H1 (cell line): Measurements from ENCODE around the gene KLHL40. TPM values are rescaled to one million over a fixed set of nuclear protein-coding genes. Genes with fewer than 3 reads are reported as not detected.

Source experiments
- BRCA1 ChIP-seq: IDR thresholded peaks from 2 replicates; pipeline ENCODE4 v1.6.1; 2012; ENCODE audit warnings: low read depth, low read length, improper control_type of control experiment
- FOSL1 ChIP-seq: IDR thresholded peaks from 2 replicates; pipeline ENCODE4 v1.6.1; 2011; ENCODE audit warnings: mild to moderate bottlenecking, low read depth, low read length, moderate library complexity; ENCODE audit not compliant: insufficient read depth
- KDM4A ChIP-seq: IDR thresholded peaks from one replicate; pipeline ENCODE4 v1.7.1; 2012; ENCODE audit warnings: low read depth, mild to moderate bottlenecking, moderate library complexity, low read length, inconsistent platforms; ENCODE audit not compliant: severe bottlenecking
- polyA plus RNA-seq, 7 experiments: library from polyadenylated mRNA; depleted of rRNA in 3 of 7; stranded (reverse) in 5 of 7; unstranded in 2 of 7; fragments of >200 nt in 5 of 7; fragments of 200-250 nt in 2 of 7; gene quantifications; 1 replicate in 5 of 7; 2 replicates in 1 of 7; 4 replicates in 1 of 7; pipeline versions ENCODE4 v1.2.1 to v1.2.3, GENCODE V29; 2011 to 2013; ENCODE audit warnings: missing spikeins in 2 of 7, mixed read lengths in 2 of 7
- total RNA-seq: library from RNA; stranded (reverse); fragmentation: NEBNext Ultra II Directional; extraction: Animal tissue kit (Norgen Biotek cat#: 25700); gene quantifications from 2 replicates; pipeline ENCODE4 v1.2.1, GENCODE V29; 2021
- TF ChIP-seq, protein P1 (sequence below): fragments of 300-600 bp; sonication (generic); IDR thresholded peaks from 2 replicates; pipeline ENCODE4 v1.7.1; 2012; ENCODE audit warnings: low read length, moderate library complexity, mild to moderate bottlenecking, inconsistent platforms; ENCODE audit not compliant: insufficient replicate concordance

KLHL40 gene
- total and polyA plus RNA-seq, 2 of the 8 experiments (the other 6 are each of a cell fraction or from before 2014, with no cell fraction given): 0.02 TPM; not detected in 1

GRCh38 chr3:42702982-42703694 lies 17.8 kb downstream of the KLHL40 start (continued):
- TF ChIP-seq, protein P1, sequence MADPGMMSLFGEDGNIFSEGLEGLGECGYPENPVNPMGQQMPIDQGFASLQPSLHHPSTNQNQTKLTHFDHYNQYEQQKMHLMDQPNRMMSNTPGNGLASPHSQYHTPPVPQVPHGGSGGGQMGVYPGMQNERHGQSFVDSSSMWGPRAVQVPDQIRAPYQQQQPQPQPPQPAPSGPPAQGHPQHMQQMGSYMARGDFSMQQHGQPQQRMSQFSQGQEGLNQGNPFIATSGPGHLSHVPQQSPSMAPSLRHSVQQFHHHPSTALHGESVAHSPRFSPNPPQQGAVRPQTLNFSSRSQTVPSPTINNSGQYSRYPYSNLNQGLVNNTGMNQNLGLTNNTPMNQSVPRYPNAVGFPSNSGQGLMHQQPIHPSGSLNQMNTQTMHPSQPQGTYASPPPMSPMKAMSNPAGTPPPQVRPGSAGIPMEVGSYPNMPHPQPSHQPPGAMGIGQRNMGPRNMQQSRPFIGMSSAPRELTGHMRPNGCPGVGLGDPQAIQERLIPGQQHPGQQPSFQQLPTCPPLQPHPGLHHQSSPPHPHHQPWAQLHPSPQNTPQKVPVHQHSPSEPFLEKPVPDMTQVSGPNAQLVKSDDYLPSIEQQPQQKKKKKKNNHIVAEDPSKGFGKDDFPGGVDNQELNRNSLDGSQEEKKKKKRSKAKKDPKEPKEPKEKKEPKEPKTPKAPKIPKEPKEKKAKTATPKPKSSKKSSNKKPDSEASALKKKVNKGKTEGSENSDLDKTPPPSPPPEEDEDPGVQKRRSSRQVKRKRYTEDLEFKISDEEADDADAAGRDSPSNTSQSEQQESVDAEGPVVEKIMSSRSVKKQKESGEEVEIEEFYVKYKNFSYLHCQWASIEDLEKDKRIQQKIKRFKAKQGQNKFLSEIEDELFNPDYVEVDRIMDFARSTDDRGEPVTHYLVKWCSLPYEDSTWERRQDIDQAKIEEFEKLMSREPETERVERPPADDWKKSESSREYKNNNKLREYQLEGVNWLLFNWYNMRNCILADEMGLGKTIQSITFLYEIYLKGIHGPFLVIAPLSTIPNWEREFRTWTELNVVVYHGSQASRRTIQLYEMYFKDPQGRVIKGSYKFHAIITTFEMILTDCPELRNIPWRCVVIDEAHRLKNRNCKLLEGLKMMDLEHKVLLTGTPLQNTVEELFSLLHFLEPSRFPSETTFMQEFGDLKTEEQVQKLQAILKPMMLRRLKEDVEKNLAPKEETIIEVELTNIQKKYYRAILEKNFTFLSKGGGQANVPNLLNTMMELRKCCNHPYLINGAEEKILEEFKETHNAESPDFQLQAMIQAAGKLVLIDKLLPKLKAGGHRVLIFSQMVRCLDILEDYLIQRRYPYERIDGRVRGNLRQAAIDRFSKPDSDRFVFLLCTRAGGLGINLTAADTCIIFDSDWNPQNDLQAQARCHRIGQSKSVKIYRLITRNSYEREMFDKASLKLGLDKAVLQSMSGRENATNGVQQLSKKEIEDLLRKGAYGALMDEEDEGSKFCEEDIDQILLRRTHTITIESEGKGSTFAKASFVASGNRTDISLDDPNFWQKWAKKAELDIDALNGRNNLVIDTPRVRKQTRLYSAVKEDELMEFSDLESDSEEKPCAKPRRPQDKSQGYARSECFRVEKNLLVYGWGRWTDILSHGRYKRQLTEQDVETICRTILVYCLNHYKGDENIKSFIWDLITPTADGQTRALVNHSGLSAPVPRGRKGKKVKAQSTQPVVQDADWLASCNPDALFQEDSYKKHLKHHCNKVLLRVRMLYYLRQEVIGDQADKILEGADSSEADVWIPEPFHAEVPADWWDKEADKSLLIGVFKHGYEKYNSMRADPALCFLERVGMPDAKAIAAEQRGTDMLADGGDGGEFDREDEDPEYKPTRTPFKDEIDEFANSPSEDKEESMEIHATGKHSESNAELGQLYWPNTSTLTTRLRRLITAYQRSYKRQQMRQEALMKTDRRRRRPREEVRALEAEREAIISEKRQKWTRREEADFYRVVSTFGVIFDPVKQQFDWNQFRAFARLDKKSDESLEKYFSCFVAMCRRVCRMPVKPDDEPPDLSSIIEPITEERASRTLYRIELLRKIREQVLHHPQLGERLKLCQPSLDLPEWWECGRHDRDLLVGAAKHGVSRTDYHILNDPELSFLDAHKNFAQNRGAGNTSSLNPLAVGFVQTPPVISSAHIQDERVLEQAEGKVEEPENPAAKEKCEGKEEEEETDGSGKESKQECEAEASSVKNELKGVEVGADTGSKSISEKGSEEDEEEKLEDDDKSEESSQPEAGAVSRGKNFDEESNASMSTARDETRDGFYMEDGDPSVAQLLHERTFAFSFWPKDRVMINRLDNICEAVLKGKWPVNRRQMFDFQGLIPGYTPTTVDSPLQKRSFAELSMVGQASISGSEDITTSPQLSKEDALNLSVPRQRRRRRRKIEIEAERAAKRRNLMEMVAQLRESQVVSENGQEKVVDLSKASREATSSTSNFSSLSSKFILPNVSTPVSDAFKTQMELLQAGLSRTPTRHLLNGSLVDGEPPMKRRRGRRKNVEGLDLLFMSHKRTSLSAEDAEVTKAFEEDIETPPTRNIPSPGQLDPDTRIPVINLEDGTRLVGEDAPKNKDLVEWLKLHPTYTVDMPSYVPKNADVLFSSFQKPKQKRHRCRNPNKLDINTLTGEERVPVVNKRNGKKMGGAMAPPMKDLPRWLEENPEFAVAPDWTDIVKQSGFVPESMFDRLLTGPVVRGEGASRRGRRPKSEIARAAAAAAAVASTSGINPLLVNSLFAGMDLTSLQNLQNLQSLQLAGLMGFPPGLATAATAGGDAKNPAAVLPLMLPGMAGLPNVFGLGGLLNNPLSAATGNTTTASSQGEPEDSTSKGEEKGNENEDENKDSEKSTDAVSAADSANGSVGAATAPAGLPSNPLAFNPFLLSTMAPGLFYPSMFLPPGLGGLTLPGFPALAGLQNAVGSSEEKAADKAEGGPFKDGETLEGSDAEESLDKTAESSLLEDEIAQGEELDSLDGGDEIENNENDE: no peak
- TF ChIP-seq BRCA1 (no peak), KDM4A (no peak), FOSL1 (no peak)
- TF ChIP-seq, all 59 proteins: peak for 0
